WTC11 (cell line): ENCODE data around the gene YAF2. TPM values are rescaled to one million over a fixed set of nuclear protein-coding genes. Genes with fewer than 3 reads are reported as not detected.

ENCODE experiments used
- ATAC-seq: fragments of 200-7000 bp; cut with Tn5 transposase; 2 replicates; pipeline ENCODE4 v1.10.0; 2021; ENCODE audit warnings: mild to moderate bottlenecking, moderate library complexity
- CTCF ChIA-PET: fragments of 300-600 bp; sonication (Branson Sonifier 250); formaldehyde crosslinking; loops from one replicate; lab custom pipeline; 2021; ENCODE audit warnings: antibody characterized with exemption; lab: Charles Lee
- POLR2A ChIA-PET: fragments of 350-600 bp; sonication (Branson Sonifier 250); formaldehyde crosslinking; loops from one replicate; lab custom pipeline; 2021; ENCODE audit warnings: antibody characterized with exemption; lab: Charles Lee
- DNase-seq: peaks from one replicate; pipeline ENCODE4 v3.0.0; 2021; ENCODE audit warnings: low spot score
- H3K27ac Mint-ChIP-seq: 2 replicates; pipeline ENCODE4 v1.8.0; 2021; ENCODE audit warnings: mixed read lengths
- H3K27me3 Mint-ChIP-seq: 2 replicates; pipeline ENCODE4 v1.8.0; 2021; ENCODE audit warnings: low read depth, mild to moderate bottlenecking, moderate library complexity, mixed read lengths
- H3K36me3 Mint-ChIP-seq: 2 replicates; pipeline ENCODE4 v1.8.0; 2021; ENCODE audit warnings: mixed read lengths
- H3K4me1 Mint-ChIP-seq: 2 replicates; pipeline ENCODE4 v1.8.0; 2022; ENCODE audit warnings: mixed read lengths
- H3K4me3 Mint-ChIP-seq: 2 replicates; pipeline ENCODE4 v1.8.0; 2021; ENCODE audit warnings: mild to moderate bottlenecking, moderate library complexity, mixed read lengths
- H3K9me3 Mint-ChIP-seq: 2 replicates; pipeline ENCODE4 v1.8.0; 2021; ENCODE audit warnings: mixed read lengths
- AFF4 ChIP-seq: sonication (generic); formaldehyde crosslinking; IDR thresholded peaks from 2 replicates; pipeline ENCODE4 v1.8.1; 2023; ENCODE audit warnings: mild to moderate bottlenecking, missing genetic modification reagents, borderline replicate concordance
- AR ChIP-seq: fragments of 250-450 bp; sonication (Bioruptor Pico); IDR thresholded peaks from 2 replicates; pipeline ENCODE4 v1.9.0; 2021; ENCODE audit warnings: mild to moderate bottlenecking
- ATF2 ChIP-seq: sonication (generic); formaldehyde crosslinking; IDR thresholded peaks from 2 replicates; pipeline ENCODE4 v1.8.1; 2022; ENCODE audit warnings: low read depth, missing genetic modification reagents, borderline replicate concordance
- ATF3 ChIP-seq: sonication (generic); formaldehyde crosslinking; conservative IDR thresholded peaks from 2 replicates; pipeline ENCODE4 v1.8.1; 2022; ENCODE audit warnings: mild to moderate bottlenecking, missing genetic modification reagents
- CREM ChIP-seq: sonication (generic); formaldehyde crosslinking; IDR thresholded peaks from 2 replicates; pipeline ENCODE4 v1.8.1; 2022; ENCODE audit warnings: mild to moderate bottlenecking, missing genetic modification reagents, moderate library complexity
- GRHL2 ChIP-seq: fragments of 250-450 bp; sonication (Bioruptor Pico); IDR thresholded peaks from 2 replicates; pipeline ENCODE4 v1.8.0; 2022; ENCODE audit warnings: mild to moderate bottlenecking, moderate library complexity; ENCODE audit not compliant: insufficient replicate concordance, severe bottlenecking
- GTF2I ChIP-seq: fragments of 250-450 bp; sonication (Bioruptor Pico); conservative IDR thresholded peaks from 2 replicates; pipeline ENCODE4 v1.4.0; 2021; ENCODE audit warnings: mild to moderate bottlenecking
- HMGXB4 ChIP-seq: sonication (generic); formaldehyde crosslinking; IDR thresholded peaks from 2 replicates; pipeline ENCODE4 v1.8.1; 2023; ENCODE audit warnings: mild to moderate bottlenecking, moderate library complexity, missing genetic modification reagents
- KAT7 ChIP-seq: sonication (generic); formaldehyde crosslinking; IDR thresholded peaks from 2 replicates; pipeline ENCODE4 v1.8.1; 2023; ENCODE audit warnings: missing genetic modification reagents, mild to moderate bottlenecking, borderline replicate concordance
- MLX ChIP-seq: sonication (generic); formaldehyde crosslinking; IDR thresholded peaks from 2 replicates; pipeline ENCODE4 v1.8.1; 2023; ENCODE audit warnings: mild to moderate bottlenecking, missing genetic modification reagents, moderate library complexity
- NFATC4 ChIP-seq: fragments of 250-450 bp; sonication (Bioruptor Pico); IDR thresholded peaks from 2 replicates; pipeline ENCODE4 v1.9.0; 2021; ENCODE audit warnings: mild to moderate bottlenecking
- NR3C1 ChIP-seq: sonication (generic); formaldehyde crosslinking; conservative IDR thresholded peaks from 2 replicates; pipeline ENCODE4 v1.8.1; 2023; ENCODE audit warnings: low read depth, mild to moderate bottlenecking, missing genetic modification reagents
- SMAD4 ChIP-seq: sonication (generic); formaldehyde crosslinking; IDR thresholded peaks from 2 replicates; pipeline ENCODE4 v1.8.0; 2022; ENCODE audit warnings: mild to moderate bottlenecking, missing genetic modification reagents
- SOX15 ChIP-seq: fragments of 250-450 bp; sonication (Bioruptor Pico); IDR thresholded peaks from 2 replicates; pipeline ENCODE4 v1.9.0; 2021; ENCODE audit warnings: mild to moderate bottlenecking
- SP1 ChIP-seq: sonication (generic); formaldehyde crosslinking; conservative IDR thresholded peaks from 2 replicates; pipeline ENCODE4 v1.8.1; 2022; ENCODE audit warnings: missing genetic modification reagents
- ZNF219 ChIP-seq: sonication (generic); formaldehyde crosslinking; IDR thresholded peaks from 2 replicates; pipeline ENCODE4 v1.8.0; 2023; ENCODE audit warnings: missing genetic modification reagents, mild to moderate bottlenecking, borderline replicate concordance
- ZNF232 ChIP-seq: sonication (generic); formaldehyde crosslinking; IDR thresholded peaks from 2 replicates; pipeline ENCODE4 v1.8.0; 2022; ENCODE audit warnings: mild to moderate bottlenecking, missing genetic modification reagents
- ZNF281 ChIP-seq: sonication (generic); formaldehyde crosslinking; IDR thresholded peaks from 2 replicates; pipeline ENCODE4 v1.8.0; 2023; ENCODE audit warnings: mild to moderate bottlenecking, missing genetic modification reagents
- ZNF396 ChIP-seq: fragments of 250-450 bp; sonication (Bioruptor Pico); IDR thresholded peaks from 2 replicates; pipeline ENCODE4 v1.8.0; 2021; ENCODE audit warnings: mild to moderate bottlenecking, moderate library complexity, borderline replicate concordance
- total RNA-seq: library from RNA; stranded (reverse); gene quantifications from 3 replicates; pipeline ENCODE4 v1.2.3, GENCODE V29; 2021

Gene YAF2
- total RNA-seq, 1 experiment from 2014 or later, result 3.3 TPM

- no peak for TF ChIP-seq CREM (CRISPR knock-in tag)
- no peak for TF ChIP-seq GTF2I
- TF ChIP-seq SMAD4 (CRISPR knock-in tag), result no peak
- no peak for TF ChIP-seq ATF2 (CRISPR knock-in tag)
- TF ChIP-seq ZNF281 (CRISPR knock-in tag), result no peak
- no peak for TF ChIP-seq KAT7 (CRISPR knock-in tag)
- no peak for TF ChIP-seq SP1 (CRISPR knock-in tag)
Measured at GRCh38 chr12:42166501-42166900, 71.5 kb downstream of the YAF2 start (continued).

GRCh38 chr12:42163913-42164312 lies 74.1 kb downstream of the YAF2 start:
- Mint-ChIP-seq H3K4me1 (peaks cover 7% of the 10 kb centered on the region), H3K36me3 (no peaks in the 10 kb centered on the region), H3K27ac (no peak overlapping the region), H3K9me3 (no peaks in the 10 kb centered on the region), H3K4me3 (no peak overlapping the region), H3K27me3 (no peaks in the 10 kb centered on the region)
- DNase-seq, result no peak
- CTCF ChIA-PET, result no interaction called here
- TF ChIP-seq MLX (no peak), SOX15 (CRISPR knock-in tag) (no peak), GRHL2 (no peak)
- no peak for ATAC-seq
- POLR2A ChIA-PET, result no interaction called here

- ChIA-PET CTCF (no interaction called here), POLR2A (no interaction called here)
- Mint-ChIP-seq H3K4me3 (no peak overlapping the region), H3K9me3 (no peaks in the 10 kb centered on the region), H3K27me3 (no peaks in the 10 kb centered on the region), H3K27ac (no peak overlapping the region), H3K4me1 (peaks cover 7% of the 10 kb centered on the region), H3K36me3 (no peaks in the 10 kb centered on the region)
- ATAC-seq, result no peak
- no peak for DNase-seq
- TF ChIP-seq ZNF396 (CRISPR knock-in tag), result no peak
- TF ChIP-seq NR3C1 (CRISPR knock-in tag), result no peak
- no peak for TF ChIP-seq AFF4
- TF ChIP-seq NFATC4, result no peak
- TF ChIP-seq HMGXB4 (CRISPR knock-in tag), result no peak
- no peak for TF ChIP-seq GRHL2
- no peak for TF ChIP-seq ZNF219 (CRISPR knock-in tag)
- TF ChIP-seq ZNF232 (CRISPR knock-in tag), result no peak
- no peak for TF ChIP-seq KAT7 (CRISPR knock-in tag)
- no peak for TF ChIP-seq AR (CRISPR knock-in tag)
- no peak for TF ChIP-seq SOX15 (CRISPR knock-in tag)
- TF ChIP-seq ATF3 (CRISPR knock-in tag), result no peak
- no peak for TF ChIP-seq MLX
Measured at GRCh38 chr12:42162965-42163364, 75.1 kb downstream of the YAF2 start.
